ENCODE measurements around the gene WBP1L.

WBP1L gene

GRCh38 chr10:102761981-102762380 lies 18.2 kb downstream of the WBP1L start:
- no peak for DNase-seq

DNA sequence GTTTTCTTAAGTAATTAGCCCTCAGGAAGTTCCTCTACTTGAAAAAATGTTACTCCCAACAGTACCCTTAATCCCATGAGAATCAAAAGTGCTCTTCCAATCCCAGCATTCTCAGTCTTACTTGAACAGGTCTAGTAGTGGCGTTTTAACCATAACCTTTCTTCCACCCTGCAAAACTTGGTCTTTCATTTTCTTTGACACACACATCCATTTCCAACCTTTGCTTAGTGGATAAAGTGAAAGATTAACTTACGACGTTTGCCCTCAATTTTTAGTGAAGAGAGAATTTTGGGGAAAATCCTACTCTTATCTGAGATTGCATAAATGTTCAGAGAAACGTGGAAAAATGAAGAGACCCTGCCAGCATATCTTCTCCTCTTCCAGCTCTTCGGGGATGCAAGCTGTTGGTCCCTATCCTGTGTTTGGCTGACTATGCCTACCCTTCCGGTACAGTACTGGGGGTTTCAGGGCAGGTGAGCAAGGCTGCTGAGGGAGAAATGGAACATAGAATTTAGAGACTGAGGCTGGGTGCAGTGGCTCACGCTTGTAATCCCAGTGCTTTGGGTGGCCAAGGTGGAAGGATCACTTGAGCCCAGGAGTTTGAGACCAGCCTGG lies 18.8 kb downstream of the WBP1L start:
- no peak for DNase-seq

DNA sequence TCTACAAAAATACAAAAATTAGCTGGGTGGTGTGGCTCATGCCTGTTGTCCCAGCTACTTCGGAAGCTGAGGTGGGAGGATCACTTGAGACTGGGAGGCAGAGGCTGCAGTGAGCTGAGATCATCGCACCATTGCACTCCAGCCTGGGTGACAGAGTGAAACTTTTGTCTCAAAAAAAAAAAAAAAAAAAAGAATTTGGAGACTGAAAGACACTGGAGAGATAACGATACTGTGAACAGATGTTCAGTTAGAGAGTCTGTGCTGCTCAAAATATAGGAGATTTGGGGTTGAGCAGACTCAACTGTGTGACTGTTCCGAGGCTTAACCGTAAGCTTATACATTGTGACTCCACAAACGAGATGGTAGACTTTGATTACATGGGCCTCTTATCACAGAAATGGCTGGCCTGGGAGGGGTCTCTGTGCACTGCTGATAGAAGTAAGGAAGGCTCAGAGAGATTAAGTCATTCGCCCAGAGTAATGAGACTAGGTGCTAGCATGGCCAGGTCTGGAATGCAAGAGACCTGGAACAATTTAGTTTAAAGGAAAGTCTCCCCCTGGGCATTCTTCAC lies 19.4 kb downstream of the WBP1L start:
- no peak for DNase-seq

DNA sequence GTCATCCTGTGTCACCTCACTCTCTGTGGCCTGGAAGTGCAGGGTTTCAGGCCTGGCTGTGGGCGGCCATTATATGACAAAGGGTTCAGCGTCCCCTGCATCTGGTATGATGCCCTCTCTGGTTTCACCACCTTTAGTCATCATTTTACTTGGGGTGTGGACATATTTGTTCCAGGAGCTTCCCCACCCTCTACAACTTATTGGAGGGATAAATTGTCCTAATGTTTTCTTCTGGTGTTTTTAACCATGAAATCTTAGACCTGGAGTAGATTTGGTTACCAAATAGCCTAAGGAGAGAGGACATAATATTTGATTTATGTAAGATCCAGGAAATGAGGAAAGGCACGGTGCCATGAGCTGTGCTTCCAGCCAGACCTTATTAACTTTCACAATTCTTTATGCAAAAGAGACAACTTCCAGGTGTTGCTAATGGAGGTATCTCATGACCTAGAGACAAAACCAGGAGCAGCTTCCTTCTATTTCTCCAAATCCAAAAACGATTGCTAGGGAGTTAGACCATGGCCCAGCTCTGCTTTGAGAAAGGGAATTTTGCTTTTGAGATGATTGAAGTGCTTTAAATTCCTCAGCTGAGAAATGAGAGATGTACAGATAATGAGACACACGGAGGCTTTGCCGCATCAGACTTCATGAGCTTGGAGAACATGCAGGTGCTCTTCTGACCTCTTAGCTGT lies 20.9 kb downstream of the WBP1L start:
- DNase-seq, result no peak

DNA sequence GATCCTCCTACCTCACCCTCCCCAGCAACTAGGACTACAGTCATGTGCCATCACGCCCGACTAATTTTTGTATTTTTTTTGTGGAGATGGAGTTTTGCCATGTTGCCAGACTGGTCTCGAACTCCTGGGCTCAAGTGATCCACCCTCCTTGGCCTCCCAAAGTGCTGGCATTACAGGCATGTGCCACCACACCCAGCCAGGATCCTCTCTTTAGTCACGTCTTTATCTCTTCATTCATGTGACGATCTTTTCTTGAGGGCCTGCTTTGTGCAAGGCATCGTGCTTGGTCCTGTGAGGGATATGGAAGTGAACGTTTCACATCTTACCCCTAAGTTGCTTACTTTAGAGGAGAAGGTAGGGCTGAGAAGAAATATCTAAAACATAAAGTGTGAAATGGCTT lies 21.6 kb downstream of the WBP1L start:
- DNase-seq, result no peak

DNA sequence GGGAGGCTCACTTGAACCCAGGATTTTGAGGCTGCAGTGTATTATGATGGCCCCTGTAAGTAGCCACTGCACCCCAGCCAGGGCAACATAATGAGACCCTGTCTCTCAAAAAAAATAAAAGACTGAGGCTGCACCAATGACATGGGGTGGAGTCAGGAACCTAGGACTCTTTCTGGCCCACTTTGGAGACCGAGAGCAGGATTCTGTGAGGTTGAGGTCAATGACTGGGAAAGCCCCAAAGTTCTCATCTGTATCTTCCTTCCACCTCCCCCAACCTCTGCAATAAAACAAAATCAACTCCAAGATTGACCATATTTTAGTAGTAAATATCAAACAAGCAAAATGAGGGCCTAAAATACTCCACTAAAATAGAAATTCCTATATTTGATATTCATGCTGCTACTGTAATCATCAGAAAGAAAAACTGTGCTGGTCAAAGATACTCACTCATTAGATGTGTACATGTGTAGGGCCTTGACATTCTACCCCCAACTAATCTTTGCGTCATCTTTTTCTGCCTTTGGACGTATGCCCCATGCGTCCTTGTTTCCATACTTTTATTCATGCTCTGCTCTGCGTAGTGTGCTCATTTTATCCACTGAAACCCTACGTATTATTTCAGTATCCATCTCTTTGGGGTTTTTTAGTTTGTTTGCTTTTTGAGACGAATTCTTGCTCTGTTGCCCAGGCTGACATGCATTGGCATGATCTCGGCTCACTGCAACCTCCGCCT lies 23.8 kb downstream of the WBP1L start:
- no peak for DNase-seq

GRCh38 chr10:102769375-102770107 lies 25.8 kb downstream of the WBP1L start:
- no peak for DNase-seq

GRCh38 chr10:102770108-102770482 lies 26.3 kb downstream of the WBP1L start:
- DNase-seq, result no peak

DNA sequence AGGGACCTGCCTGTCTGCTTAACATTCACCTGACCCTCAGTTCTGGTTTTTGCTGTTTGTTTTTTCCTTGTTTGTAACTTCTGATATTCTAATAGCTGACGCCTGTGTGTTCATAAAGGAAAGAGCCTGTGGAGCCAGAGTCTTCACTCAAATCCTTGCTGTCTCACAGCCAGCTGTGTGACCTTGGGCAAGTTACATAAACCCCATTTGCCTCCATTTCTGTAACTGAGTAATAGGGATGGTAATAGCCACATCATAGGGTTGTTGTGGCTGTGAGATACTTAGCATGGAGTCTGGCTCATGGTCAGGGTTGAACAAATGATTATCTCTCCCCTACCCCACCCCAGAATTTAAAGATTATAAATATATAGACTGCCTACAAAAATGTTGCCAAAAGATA lies 27.0 kb downstream of the WBP1L start:
- DNase-seq, result no peak

DNA sequence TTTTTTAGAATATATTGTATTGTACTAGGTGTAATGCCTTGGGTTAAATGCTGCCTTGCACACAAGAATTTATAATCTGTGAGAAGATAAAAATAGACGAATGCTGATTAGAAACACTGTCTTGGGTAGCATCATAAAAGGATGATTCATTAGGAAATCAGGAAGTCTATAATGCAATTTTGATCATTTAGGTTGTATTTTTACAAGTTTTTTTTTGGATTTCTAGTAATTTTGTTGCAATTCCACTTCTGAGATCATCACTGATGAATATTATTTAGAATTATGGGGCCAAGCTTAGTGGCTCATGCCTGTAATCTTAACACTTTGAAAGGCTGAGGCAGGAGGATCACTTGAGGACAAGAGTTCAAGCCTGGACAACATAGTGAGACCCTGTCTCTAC lies 29.6 kb downstream of the WBP1L start:
- DNase-seq, result no peak

DNA sequence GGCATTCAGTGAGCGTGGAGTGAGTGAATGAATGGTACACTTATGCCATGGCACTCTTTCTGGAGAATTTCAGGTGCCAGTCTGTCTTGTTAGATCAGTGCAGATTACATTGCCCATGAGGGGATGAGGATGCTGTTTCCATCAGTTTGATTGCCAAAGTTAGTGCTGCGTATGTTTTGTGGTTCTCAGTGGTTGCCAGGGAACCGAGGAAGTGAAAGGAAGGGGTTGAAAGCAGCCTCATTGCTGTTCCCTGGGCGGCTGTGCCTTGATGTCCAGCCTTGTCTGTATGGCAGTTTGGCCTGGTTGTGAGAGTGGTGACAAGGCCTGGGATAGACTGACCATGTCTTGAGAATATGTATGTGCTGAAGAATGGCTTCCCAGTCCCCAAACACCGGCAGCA lies 30.2 kb downstream of the WBP1L start:
- peak; percentile 84 for DNase-seq

DNA sequence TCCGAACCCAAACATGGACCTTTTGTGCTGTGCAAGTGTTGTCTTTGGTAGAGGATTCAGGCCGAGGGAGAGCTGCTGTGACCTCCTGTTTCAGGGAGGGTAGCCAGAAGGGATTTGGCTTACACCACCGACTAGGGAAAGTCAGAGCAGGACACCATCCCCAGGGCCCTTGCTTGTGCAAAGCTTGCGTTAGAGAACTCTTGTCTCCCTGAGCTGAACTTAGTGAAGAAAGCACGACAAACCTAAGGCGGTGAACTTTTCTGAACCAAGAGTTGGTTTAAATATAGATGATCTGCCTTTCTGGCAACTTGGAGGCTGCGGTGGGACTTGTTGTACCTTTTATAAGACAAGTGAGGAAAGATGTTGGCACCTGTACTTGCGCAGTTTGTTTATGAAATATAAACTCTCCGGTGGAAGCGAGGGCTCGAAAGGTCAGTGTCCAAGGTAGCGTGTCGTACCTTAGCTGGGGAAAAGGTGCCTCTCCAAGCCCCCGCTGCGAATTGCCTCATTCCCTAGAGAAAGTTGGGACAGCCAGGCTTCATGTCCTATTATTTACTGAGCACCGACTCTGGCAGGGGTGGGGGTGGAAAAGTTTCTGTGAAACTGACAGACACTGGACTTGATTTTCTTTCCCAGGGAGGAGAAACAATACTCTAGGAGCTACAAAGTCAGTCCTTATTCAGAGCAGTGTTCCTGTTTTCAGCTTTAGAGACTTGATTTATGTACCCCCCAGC lies 31.6 kb downstream of the WBP1L start:
- DNase-seq, result no peak

- peak; percentile 6 for DNase-seq
These were observed 32.4 kb downstream of the WBP1L start for GRCh38 chr10:102775935-102776669.

- peak; percentile 63 for DNase-seq
These were observed 33.2 kb downstream of the WBP1L start for GRCh38 chr10:102776779-102777456.

GRCh38 chr10:102777711-102778453 lies 34.1 kb downstream of the WBP1L start:
- DNase-seq, result no peak

DNA sequence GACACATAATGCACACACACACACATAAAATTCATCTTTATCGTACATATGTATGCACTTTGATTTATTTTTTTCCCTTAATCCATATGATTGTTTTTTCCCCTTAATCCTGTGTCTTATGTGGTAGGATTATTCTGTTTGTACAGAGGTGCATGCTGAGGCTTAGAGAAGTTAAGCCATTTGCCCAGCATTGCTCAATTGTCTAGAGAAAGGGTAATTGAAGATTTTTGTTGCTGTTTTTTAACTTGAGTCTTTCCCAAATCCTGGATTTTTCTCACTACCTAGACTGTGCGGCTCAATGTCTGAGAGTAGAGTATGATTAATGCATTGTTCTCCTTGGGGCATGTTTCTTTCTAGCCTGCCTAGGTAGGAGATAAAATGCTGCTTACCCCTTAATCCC lies 35.0 kb downstream of the WBP1L start:
- no peak for DNase-seq

DNA sequence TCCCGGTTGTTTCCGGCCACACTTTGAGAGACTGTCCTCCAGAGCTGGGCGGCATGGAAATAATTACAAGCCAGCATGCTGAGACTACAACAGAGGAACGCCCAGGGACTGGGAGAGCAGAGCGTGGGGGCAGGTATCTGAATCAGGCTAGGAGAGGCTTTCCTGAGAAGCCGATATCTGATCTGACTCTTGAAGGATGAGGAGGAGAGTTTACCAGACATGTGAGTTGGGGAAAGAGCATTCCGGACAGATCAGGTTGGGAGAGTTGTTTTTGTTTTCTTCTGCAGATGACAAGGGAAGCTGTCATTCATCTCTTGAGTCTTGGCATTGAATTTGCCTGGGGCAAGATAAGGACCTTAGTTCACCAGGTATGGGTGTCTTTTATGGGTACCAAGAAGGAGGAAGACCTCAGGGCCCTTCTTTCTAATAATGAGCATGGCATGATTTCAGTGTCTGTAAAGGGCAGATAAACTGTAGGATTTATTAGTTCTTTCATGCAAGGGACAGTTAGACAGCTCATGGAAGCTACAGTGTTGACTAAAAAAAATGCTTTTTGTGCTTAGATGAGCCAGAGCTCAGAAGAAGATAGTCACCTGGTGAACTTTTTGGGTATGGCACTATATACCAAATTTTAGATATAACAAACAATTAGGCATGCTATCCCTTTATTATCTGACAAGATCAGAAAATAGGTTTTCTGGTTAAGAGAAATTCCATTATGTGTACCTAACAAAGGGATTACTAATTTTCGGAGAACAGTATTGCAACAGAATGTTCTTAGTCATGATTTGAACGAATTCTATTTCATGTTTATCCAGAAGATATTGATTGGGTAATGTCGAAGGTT lies 36.2 kb downstream of the WBP1L start:
- DNase-seq, result no peak

DNA sequence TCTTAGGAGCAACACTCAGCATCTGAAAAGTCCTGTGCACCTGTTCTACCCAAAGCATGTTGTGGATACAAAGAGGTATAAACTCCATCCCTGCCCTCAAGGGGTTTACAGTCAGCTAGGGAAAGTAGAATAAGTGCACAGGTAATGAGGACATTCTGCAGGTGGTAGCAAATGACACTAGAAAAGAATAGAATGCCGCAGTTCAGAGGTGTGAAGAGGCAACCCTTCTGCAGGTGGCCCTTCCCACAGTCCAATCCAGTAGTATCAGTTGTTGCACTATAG lies 36.7 kb downstream of the WBP1L start:
- DNase-seq, result no peak

GRCh38 chr10:102781090-102781920 lies 37.6 kb downstream of the WBP1L start:
- DNase-seq, result peak; percentile 14

All from MV-4-11 (cell line).